ENCODE measurements around the gene MAP3K7.

DNA sequence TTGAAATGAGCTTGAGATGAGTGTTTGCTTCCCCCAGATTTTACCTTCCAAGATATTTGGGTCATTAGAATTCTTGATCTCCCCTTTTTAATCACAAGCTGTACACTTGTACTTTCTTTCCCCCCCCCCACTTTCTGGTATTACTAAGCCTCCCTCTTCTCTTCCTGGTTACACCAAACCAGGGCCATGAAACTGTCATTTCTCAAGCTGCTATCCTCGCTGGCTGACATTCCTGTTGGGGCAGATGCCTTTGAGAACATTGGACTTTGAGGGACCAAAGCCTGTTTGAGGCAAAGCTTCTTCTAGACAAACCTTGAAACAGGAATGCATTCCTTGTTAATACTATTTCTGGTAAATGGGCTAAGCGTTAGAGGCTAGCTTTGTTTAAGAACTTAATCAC, 32.3 kb upstream of the MAP3K7 start:
- TF ChIP-seq, protein P1, sequence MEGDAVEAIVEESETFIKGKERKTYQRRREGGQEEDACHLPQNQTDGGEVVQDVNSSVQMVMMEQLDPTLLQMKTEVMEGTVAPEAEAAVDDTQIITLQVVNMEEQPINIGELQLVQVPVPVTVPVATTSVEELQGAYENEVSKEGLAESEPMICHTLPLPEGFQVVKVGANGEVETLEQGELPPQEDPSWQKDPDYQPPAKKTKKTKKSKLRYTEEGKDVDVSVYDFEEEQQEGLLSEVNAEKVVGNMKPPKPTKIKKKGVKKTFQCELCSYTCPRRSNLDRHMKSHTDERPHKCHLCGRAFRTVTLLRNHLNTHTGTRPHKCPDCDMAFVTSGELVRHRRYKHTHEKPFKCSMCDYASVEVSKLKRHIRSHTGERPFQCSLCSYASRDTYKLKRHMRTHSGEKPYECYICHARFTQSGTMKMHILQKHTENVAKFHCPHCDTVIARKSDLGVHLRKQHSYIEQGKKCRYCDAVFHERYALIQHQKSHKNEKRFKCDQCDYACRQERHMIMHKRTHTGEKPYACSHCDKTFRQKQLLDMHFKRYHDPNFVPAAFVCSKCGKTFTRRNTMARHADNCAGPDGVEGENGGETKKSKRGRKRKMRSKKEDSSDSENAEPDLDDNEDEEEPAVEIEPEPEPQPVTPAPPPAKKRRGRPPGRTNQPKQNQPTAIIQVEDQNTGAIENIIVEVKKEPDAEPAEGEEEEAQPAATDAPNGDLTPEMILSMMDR (IDR thresholded peaks at IDR 0.05; ENCODE audit: poor library complexity): no peak
- no peak for TF ChIP-seq EZH2 (IDR thresholded peaks at IDR 0.05; ENCODE audit: borderline replicate concordance)

All from hepatocyte (in vitro differentiated cells).